Keratinocyte (primary cell): ENCODE measurements around the gene FNDC1. TPM values are rescaled to one million over a fixed set of nuclear protein-coding genes. Genes with fewer than 3 reads are reported as not detected.

Source experiments
- DNase-seq: peaks from one replicate; pipeline ENCODE4 v3.0.0-alpha.2; 2011; ENCODE audit warnings: low read depth, missing footprints, low spot score
- FAIRE-seq: peaks from 2 replicates; lab custom pipeline; 2011; peaks lifted over from hg19 to GRCh38; lab: Jason Lieb, UNC
- H2AFZ ChIP-seq: 2 replicates; pipeline ENCODE4 v1.6.0; 2012; ENCODE audit warnings: low read length, control low read depth, inconsistent platforms; ENCODE audit not compliant: control insufficient read depth
- H3K27ac ChIP-seq: 2 replicates; pipeline ENCODE4 v1.5.1; 2011; ENCODE audit warnings: low read length; ENCODE audit not compliant: control insufficient read depth, insufficient read depth
- H3K27me3 ChIP-seq: 3 replicates; pipeline ENCODE4 v1.6.0; 2011; ENCODE audit warnings: low read length; ENCODE audit not compliant: control insufficient read depth, insufficient read depth; ENCODE audit errors: extremely low read depth
- H3K36me3 ChIP-seq, 2 experiments: 2 replicates in 1 of 2; 3 replicates in 1 of 2; pipeline ENCODE4 v1.5.1; 2011; ENCODE audit warnings: low read length in 2 of 2, mild to moderate bottlenecking in 1 of 2; ENCODE audit not compliant: control insufficient read depth in 2 of 2, insufficient read depth in 2 of 2; ENCODE audit errors: extremely low read depth in 1 of 2
- H3K4me1 ChIP-seq: 3 replicates; pipeline ENCODE4 v1.5.1; 2011; ENCODE audit warnings: low read length; ENCODE audit not compliant: control insufficient read depth, insufficient read depth; ENCODE audit errors: extremely low read depth
- H3K4me2 ChIP-seq: 3 replicates; pipeline ENCODE4 v1.6.0; 2011; ENCODE audit warnings: low read depth, low read length; ENCODE audit not compliant: control insufficient read depth, insufficient read depth; ENCODE audit errors: extremely low read depth
- H3K4me3 ChIP-seq, 3 experiments: fragments of 200-600 bp in 1 of 3; sonication (generic) in 1 of 3; 2 replicates in 2 of 3; 3 replicates in 1 of 3; pipeline ENCODE4 v1.5.1; 2011 to 2016; ENCODE audit warnings: low read length in 3 of 3, mild to moderate bottlenecking in 3 of 3, control low read depth in 2 of 3, inconsistent platforms in 1 of 3, low read depth in 1 of 3, mixed read lengths in 1 of 3, mixed run types in 1 of 3, moderate library complexity in 1 of 3; ENCODE audit not compliant: control insufficient read depth in 2 of 3, insufficient read depth in 2 of 3; ENCODE audit errors: extremely low read depth in 1 of 3
- H3K79me2 ChIP-seq: 2 replicates; pipeline ENCODE4 v1.6.0; 2012; ENCODE audit warnings: low read length; ENCODE audit not compliant: control insufficient read depth, insufficient read depth
- H3K9ac ChIP-seq: 3 replicates; pipeline ENCODE4 v1.6.0; 2011; ENCODE audit warnings: low read length; ENCODE audit not compliant: control insufficient read depth, insufficient read depth; ENCODE audit errors: extremely low read depth
- H3K9me1 ChIP-seq: 3 replicates; pipeline ENCODE4 v1.6.0; 2011; ENCODE audit warnings: low read length; ENCODE audit not compliant: control insufficient read depth, insufficient read depth; ENCODE audit errors: extremely low read depth
- H3K9me3 ChIP-seq: 2 replicates; pipeline ENCODE4 v1.5.1; 2012; ENCODE audit warnings: low read depth, low read length; ENCODE audit not compliant: control insufficient read depth
- H4K20me1 ChIP-seq: 3 replicates; pipeline ENCODE4 v1.6.0; 2011; ENCODE audit warnings: low read length; ENCODE audit not compliant: control insufficient read depth, insufficient read depth; ENCODE audit errors: extremely low read depth
- EZH2 ChIP-seq: IDR thresholded peaks from one replicate; pipeline ENCODE4 v1.6.1; 2012; ENCODE audit warnings: inconsistent platforms, mild to moderate bottlenecking, low read length, moderate library complexity
- dilution Hi-C: fragments of 300-500 bp; cut with MboI; formaldehyde crosslinking; loops from one replicate; pipeline ENCODE4 v1.7.0; 2020; ENCODE audit warnings: low sequenced_read_pairs; ENCODE audit not compliant: extremely low pct_ligation_motif_present
- polyA plus RNA-seq, 5 experiments: library from polyadenylated mRNA; depleted of rRNA in 3 of 5; stranded (reverse) in 3 of 5; stranded (forward) in 1 of 5; unstranded in 1 of 5; fragments of >200 nt; gene quantifications; 1 replicate in 1 of 5; 2 replicates in 3 of 5; 3 replicates in 1 of 5; pipeline versions ENCODE4 v1.2.1 to v1.2.3, GENCODE V29; 2011 to 2012; ENCODE audit warnings: missing spikeins in 2 of 5, low read depth in 1 of 5, low replicate concordance in 1 of 5
- TF ChIP-seq, protein P1 (sequence below), 3 experiments: IDR thresholded peaks in 1 of 3; conservative IDR thresholded peaks in 1 of 3; optimal IDR thresholded peaks in 1 of 3; 2 replicates in 2 of 3; 3 replicates in 1 of 3; pipeline versions ENCODE3 to v1.5.1; 2011; ENCODE audit warnings: low read length in 3 of 3, mild to moderate bottlenecking in 3 of 3, moderate library complexity in 2 of 3, control low read depth in 1 of 3, inconsistent platforms in 1 of 3; ENCODE audit not compliant: insufficient read depth in 2 of 3; ENCODE audit errors: extremely low read depth in 1 of 3

The FNDC1 gene
- polyA plus RNA-seq, 1 donor (not counting 4 experiments of a cell fraction or from before 2014, with no cell fraction given): not detected

- Histone ChIP-seq H3K9me3 (no peaks in the 10 kb centered on the region), H3K9me1 (no peaks in the 10 kb centered on the region), H3K4me3 (no peak overlapping the region), H4K20me1 (no peaks in the 10 kb centered on the region), H3K9ac (no peak overlapping the region), H3K27me3 (no peaks in the 10 kb centered on the region), H3K27ac (no peak overlapping the region), H3K4me2 (no peak overlapping the region), H3K36me3 (no peaks in the 10 kb centered on the region), H2AFZ (no peak overlapping the region), H3K4me1 (no peaks in the 10 kb centered on the region), H3K79me2 (no peaks in the 10 kb centered on the region)
- no peak for TF ChIP-seq EZH2
- TF ChIP-seq, protein P1, sequence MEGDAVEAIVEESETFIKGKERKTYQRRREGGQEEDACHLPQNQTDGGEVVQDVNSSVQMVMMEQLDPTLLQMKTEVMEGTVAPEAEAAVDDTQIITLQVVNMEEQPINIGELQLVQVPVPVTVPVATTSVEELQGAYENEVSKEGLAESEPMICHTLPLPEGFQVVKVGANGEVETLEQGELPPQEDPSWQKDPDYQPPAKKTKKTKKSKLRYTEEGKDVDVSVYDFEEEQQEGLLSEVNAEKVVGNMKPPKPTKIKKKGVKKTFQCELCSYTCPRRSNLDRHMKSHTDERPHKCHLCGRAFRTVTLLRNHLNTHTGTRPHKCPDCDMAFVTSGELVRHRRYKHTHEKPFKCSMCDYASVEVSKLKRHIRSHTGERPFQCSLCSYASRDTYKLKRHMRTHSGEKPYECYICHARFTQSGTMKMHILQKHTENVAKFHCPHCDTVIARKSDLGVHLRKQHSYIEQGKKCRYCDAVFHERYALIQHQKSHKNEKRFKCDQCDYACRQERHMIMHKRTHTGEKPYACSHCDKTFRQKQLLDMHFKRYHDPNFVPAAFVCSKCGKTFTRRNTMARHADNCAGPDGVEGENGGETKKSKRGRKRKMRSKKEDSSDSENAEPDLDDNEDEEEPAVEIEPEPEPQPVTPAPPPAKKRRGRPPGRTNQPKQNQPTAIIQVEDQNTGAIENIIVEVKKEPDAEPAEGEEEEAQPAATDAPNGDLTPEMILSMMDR (optimal IDR thresholded peaks at IDR 0.05 in 1 of 3, IDR thresholded peaks at IDR 0.05 in 1 of 3, conservative IDR thresholded peaks at IDR 0.05 in 1 of 3; ENCODE audit: extremely low read depth in 1 of 3, insufficient read depth in 2 of 3, low read length in 3 of 3): no peak
- FAIRE-seq (no peak), DNase-seq (no peak)
- dilution Hi-C loops: no loop called here
Observed at GRCh38 chr6:159268511-159268910, 99.3 kb downstream of the FNDC1 start.

GRCh38 chr6:159271257-159271656 lies 102.1 kb downstream of the FNDC1 start:
- no peak for TF ChIP-seq EZH2
- TF ChIP-seq, protein P1 (optimal IDR thresholded peaks at IDR 0.05 in 1 of 3, IDR thresholded peaks at IDR 0.05 in 1 of 3, conservative IDR thresholded peaks at IDR 0.05 in 1 of 3; ENCODE audit: extremely low read depth in 1 of 3, insufficient read depth in 2 of 3, low read length in 3 of 3): no peak

More at GRCh38 chr6:159271257-159271656, 102.1 kb downstream of the FNDC1 start:
- H3K4me3 ChIP-seq: no peak overlapping the region
- H3K27ac ChIP-seq: no peak overlapping the region
- no peaks in the 10 kb centered on the region for H3K9me1 ChIP-seq
- DNase-seq: no peak
- dilution Hi-C loops: no loop called here
- H3K27me3 ChIP-seq: peaks cover 4% of the 10 kb centered on the region
- H3K36me3 ChIP-seq: no peaks in the 10 kb centered on the region
- no peak overlapping the region for H3K9ac ChIP-seq
- FAIRE-seq: no peak
- no peaks in the 10 kb centered on the region for H3K4me1 ChIP-seq
- no peak overlapping the region for H2AFZ ChIP-seq
- H3K9me3 ChIP-seq: no peaks in the 10 kb centered on the region
- H4K20me1 ChIP-seq: no peaks in the 10 kb centered on the region
- H3K79me2 ChIP-seq: no peaks in the 10 kb centered on the region
- H3K4me2 ChIP-seq: no peak overlapping the region
